ENCODE data around the gene BCLAF3.

DNA sequence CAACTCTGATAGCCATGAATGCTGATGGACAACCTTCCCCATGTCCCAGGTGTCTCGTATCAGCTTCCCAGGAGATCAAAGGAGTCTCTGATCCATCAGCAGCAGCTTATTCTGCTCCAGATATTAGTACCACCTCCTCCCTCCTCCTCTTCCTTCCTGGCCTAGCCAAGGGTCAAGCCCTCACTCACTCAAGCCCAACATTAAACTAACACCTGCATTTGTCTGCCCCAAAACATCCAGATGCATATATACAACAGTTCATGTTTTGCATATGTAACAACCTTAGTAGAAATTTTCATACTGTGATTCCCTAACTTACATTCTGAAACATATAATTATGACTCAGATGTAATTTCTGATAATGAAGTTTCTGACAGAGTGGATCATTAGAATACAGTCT is 29.9 kb downstream of the BCLAF3 start:
- TF ChIP-seq, protein P1, sequence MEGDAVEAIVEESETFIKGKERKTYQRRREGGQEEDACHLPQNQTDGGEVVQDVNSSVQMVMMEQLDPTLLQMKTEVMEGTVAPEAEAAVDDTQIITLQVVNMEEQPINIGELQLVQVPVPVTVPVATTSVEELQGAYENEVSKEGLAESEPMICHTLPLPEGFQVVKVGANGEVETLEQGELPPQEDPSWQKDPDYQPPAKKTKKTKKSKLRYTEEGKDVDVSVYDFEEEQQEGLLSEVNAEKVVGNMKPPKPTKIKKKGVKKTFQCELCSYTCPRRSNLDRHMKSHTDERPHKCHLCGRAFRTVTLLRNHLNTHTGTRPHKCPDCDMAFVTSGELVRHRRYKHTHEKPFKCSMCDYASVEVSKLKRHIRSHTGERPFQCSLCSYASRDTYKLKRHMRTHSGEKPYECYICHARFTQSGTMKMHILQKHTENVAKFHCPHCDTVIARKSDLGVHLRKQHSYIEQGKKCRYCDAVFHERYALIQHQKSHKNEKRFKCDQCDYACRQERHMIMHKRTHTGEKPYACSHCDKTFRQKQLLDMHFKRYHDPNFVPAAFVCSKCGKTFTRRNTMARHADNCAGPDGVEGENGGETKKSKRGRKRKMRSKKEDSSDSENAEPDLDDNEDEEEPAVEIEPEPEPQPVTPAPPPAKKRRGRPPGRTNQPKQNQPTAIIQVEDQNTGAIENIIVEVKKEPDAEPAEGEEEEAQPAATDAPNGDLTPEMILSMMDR (IDR thresholded peaks at IDR 0.05) = no peak
- TF ChIP-seq POLR2A (IDR thresholded peaks at IDR 0.05) = no peak

Data from uterus (tissue), 2 donors.